Measurements from ENCODE around the gene NCOA3.

The NCOA3 gene

DNA sequence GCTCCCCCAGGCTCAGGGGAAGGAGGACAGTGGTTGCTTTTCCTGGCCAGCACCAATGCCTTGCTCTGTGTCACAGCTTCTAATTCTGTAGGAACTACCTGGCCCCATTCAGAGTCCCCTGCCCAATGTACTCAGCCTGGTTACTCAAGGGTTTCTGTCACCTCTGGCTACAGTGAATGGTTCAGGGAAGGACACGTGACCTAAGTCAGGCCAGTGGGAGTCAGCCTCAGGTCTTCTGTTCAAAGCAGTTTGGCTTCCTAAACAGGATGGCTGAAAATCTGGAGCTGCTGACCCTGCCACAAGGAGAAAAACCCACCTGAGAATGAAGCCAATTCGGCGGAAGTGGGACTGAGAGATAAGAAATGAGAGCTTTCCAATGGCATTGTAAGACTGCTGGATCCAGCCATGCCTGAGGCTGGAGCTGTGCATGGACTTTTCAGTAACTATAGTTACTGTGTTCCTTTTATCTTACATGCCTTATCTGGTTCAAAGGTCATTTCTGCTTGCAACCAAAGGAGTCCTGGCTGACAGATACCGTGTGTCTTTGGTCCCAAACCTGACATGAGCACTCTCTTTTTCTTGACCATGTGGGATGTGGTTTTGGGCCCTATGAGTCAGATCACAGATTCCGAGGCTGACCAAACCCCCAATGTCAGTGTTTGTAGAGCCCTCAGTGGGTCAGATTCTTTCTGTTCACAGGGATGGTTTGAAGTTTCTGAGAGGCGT is 179.3 kb downstream of the NCOA3 start:
- DNase-seq (ENCODE audit: low read depth), result no peak

- no peak for DNase-seq (ENCODE audit: low read depth)
Observed at GRCh38 chr20:47682028-47682783, 180.5 kb downstream of the NCOA3 start.

GRCh38 chr20:47682916-47683315 is 181.2 kb downstream of the NCOA3 start:
- DNase-seq (ENCODE audit: low read depth), result no peak

- no peak for DNase-seq (ENCODE audit: low read depth)
Observed at GRCh38 chr20:47684306-47685080, 182.8 kb downstream of the NCOA3 start.

DNA sequence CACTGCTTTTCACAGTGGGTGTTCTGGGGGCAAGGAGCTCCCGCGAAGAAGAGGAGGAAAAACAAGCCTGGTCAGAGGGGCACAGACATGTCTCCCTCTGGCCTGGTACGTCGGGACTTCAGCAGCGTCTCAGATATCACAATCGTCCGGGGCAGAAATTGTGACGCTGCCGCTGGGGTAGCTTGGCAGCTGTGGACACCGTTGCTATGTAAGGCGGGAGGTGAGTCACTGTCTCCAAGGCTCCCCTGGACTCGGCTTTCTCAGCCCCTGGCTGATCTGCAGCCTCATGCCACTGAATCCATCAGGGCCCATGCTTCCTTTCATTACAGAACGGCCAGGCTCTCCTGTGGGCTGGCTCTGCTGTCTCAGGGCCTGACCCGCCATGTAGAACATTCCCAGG is 184.9 kb downstream of the NCOA3 start:
- DNase-seq (ENCODE audit: low read depth), result no peak

DNA sequence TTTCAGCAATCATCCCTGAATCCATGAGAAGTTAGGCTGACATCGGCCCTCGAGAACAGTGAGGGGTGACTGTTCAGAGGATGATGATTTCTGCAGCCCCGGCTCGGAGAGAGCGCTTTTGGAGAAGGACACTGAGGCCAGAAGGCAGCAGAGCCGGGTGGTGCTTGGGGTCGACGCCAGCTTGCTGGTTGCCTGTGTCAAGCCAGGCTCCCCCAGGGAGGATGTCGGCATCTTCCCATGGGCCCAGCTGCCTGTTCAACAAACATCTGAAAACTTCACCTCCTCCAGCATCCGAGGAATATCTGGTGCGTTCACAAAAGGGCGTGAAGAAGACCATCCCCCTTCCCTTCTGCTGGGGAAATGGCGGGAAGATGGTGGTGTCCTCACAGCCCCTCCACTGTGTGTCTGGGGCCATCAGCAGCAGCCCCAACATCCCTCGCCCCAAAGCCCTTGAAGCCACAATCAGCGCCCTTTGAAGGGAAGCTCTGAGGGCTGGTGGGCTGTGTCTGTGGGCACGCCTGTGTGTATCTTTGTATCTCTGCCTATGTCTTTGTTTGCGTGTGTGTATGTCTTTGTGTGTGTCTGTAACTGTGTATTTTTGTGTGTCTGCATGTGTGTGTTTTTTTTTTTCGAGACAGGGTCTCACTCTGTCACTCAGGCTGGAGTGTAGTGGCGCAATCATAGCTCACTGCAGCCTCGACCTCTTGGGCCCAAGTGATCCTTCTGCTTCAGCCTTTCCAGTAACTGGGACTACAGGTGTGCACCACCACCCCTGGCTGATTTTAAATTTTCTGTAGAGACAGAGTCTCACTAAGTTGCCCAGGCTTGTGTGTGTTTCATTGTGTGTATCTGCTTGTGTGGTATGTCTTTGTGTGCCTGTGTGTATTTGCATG is 185.7 kb downstream of the NCOA3 start:
- DNase-seq (ENCODE audit: low read depth), result no peak

GRCh38 chr20:47688385-47689381 is 187.0 kb downstream of the NCOA3 start:
- DNase-seq (ENCODE audit: low read depth), result no peak

DNA sequence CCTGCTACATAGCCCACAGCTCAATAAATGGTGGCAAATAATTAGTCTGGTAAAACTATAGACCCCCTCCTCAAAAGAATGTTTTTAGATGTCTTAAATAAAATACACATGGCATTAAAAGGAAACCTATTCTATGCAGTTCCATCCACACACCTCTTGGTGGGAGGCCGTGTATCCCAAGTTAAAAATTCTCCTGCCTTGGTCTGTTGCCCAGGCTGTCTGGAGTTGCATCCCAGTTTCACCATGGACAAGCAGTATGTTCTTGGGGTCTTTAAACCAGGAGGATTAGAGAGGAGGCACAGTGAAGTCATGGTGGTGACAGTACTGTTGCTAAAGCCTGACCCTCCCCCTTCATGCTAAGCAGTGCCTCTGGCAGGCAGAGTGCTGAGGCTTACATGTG is 188.0 kb downstream of the NCOA3 start:
- DNase-seq (ENCODE audit: low read depth), result no peak

DNA sequence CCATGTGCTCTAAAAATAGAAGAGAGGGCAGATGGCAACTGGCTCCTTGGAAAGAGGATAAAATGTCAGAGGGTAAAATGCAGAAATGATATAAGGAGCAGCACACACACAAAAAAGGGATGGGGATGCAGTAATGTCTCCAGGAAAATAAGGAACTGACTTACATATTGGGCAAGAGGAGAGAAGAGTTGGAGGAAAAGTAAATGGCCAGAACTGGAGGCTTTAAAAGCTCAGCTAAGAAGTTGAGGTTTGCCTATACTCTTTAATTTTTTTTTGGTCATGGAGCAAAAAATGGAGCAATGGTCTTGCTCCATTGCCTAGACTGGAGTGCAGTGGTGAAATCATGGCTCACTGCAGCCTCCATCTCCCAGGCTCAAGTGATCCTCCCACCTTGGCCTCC is 189.9 kb downstream of the NCOA3 start:
- no peak for DNase-seq (ENCODE audit: low read depth)

- DNase-seq (ENCODE audit: low read depth), result no peak
Observed at GRCh38 chr20:47694021-47694818, 192.5 kb downstream of the NCOA3 start.

DNA sequence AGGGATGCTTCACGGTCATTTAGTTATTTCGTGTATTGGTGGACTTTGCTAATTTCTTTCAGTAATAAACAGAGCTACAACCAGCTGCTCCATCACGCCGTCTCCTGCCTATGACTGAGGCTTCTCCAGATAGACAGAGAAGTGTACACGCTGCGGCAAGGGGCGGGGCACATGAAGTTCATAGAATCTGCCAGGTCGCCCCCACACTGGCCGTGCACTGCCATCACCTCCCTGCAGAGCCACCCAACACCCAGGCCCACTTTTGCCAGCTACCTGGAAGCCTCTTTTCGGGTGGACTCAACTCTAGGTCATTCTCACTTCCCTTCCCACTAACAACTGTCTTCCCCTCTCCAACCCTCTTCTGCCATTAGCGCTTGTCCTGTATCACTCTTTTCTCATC is 195.2 kb downstream of the NCOA3 start:
- no peak for DNase-seq (ENCODE audit: low read depth)

DNA sequence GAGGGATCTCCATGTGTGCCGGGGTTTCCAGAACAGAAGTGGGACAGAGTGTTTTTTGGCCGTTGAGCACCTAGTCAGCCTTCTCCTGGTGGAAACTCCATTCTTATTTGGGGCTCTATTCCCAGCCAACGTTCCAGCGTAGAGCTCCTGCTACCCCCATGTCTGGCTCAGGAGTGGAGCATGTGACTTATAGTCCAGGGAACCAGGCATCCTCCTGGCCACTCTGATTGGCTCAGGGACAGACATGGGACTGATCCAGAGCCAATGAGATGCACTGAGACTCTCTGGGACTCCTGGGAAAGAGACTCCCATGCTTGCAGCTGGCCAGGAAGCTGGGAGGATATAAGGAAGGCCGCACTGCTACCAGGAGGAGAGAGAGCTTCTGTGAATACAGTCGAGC is 196.5 kb downstream of the NCOA3 start:
- DNase-seq (ENCODE audit: low read depth), result no peak

- DNase-seq (ENCODE audit: low read depth), result no peak
Observed at GRCh38 chr20:47699818-47700217, 198.1 kb downstream of the NCOA3 start.

GRCh38 chr20:47700327-47700726 is 198.6 kb downstream of the NCOA3 start:
- no peak for DNase-seq (ENCODE audit: low read depth)

DNA sequence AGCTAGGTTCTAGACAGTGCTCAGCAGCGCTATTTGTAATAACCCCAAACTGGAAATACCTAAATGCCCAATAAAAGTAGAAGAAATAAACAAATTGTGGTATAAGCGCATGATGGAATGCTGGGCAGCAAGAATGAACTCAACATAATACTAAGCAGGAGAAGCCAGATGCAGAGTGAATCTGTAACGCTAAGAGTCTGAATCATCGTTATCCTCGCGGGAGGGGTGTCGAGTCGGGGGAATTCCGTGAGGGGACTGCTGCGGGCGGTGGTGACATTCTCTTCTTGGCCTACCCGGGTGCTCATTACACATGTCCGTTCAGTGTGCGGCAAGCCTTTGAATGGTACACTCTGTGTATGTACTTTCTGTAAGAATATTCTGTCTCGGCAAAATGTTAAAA is 199.9 kb downstream of the NCOA3 start:
- no peak for DNase-seq (ENCODE audit: low read depth)

GRCh38 chr20:47703748-47704147 is 202.1 kb downstream of the NCOA3 start:
- no peak for DNase-seq (ENCODE audit: low read depth)

- no peak for DNase-seq (ENCODE audit: low read depth)
Observed at GRCh38 chr20:47704746-47705496, 203.2 kb downstream of the NCOA3 start.

GRCh38 chr20:47705497-47705856 is 203.8 kb downstream of the NCOA3 start:
- DNase-seq (ENCODE audit: low read depth), result no peak

GRCh38 chr20:47706345-47706744 is 204.7 kb downstream of the NCOA3 start:
- no peak for DNase-seq (ENCODE audit: low read depth)

Data from activated T-cell treated with anti-CD3 and anti-CD28 coated beads for 1 hour (primary cell).